GM23338 (cell line): ENCODE results near the gene PPFIBP1. TPM values are rescaled to one million over a fixed set of nuclear protein-coding genes. Genes with fewer than 3 reads are reported as not detected.

Experiments used
- ATAC-seq: fragments of 200-7000 bp; cut with Tn5 transposase; 3 replicates; pipeline ENCODE4 v1.9.1; 2020
- DNase-seq: peaks from one replicate; pipeline ENCODE4 v3.0.0-alpha.2; 2015; ENCODE audit warnings: low spot score
- H2AFZ ChIP-seq: fragments of 200-600 bp; sonication (generic); 2 replicates; pipeline ENCODE4 v1.8.0; 2016; ENCODE audit warnings: antibody characterized with exemption, mild to moderate bottlenecking, moderate library complexity
- H3F3A ChIP-seq: fragments of 200-600 bp; sonication (generic); replicated peaks from 2 replicates; pipeline ENCODE4 v1.8.0; 2017; ENCODE audit warnings: antibody characterized with exemption, mixed run types, low read depth
- H3K27ac ChIP-seq: fragments of 200-600 bp; sonication (generic); 2 replicates; pipeline ENCODE4 v1.6.1; 2016; ENCODE audit warnings: low read depth
- H3K27me3 ChIP-seq: fragments of 200-600 bp; sonication (generic); 2 replicates; pipeline ENCODE4 v1.8.0; 2016; ENCODE audit warnings: mild to moderate bottlenecking, mixed run types, moderate library complexity; ENCODE audit not compliant: insufficient read depth
- H3K36me3 ChIP-seq: fragments of 200-600 bp; sonication (generic); 2 replicates; pipeline ENCODE4 v1.8.0; 2016; ENCODE audit warnings: mild to moderate bottlenecking; ENCODE audit not compliant: insufficient read depth
- H3K4me1 ChIP-seq: fragments of 200-600 bp; sonication (generic); 2 replicates; pipeline ENCODE4 v1.8.0; 2016; ENCODE audit warnings: mild to moderate bottlenecking, moderate library complexity; ENCODE audit not compliant: insufficient read depth
- H3K4me2 ChIP-seq: fragments of 200-600 bp; sonication (generic); 2 replicates; pipeline ENCODE4 v1.7.1; 2017; ENCODE audit warnings: mixed run types
- H3K4me3 ChIP-seq: fragments of 200-600 bp; sonication (generic); 2 replicates; pipeline ENCODE4 v1.6.1; 2016; ENCODE audit warnings: mixed run types
- H3K79me2 ChIP-seq: fragments of 200-600 bp; sonication (generic); replicated peaks from 2 replicates; pipeline ENCODE4 v1.8.0; 2017; ENCODE audit warnings: mild to moderate bottlenecking; ENCODE audit not compliant: insufficient read depth
- H3K9me2 ChIP-seq: fragments of 200-600 bp; sonication (generic); 2 replicates; pipeline ENCODE4 v1.8.0; 2017; ENCODE audit not compliant: insufficient read depth
- H4K20me1 ChIP-seq: fragments of 200-600 bp; sonication (generic); replicated peaks from 2 replicates; pipeline ENCODE4 v1.8.0; 2017; ENCODE audit warnings: mild to moderate bottlenecking; ENCODE audit not compliant: insufficient read depth
- H3K27ac Mint-ChIP-seq: 2 replicates; pipeline ENCODE4 v1.8.0; 2020; ENCODE audit warnings: inconsistent platforms, mild to moderate bottlenecking, moderate library complexity, mixed read lengths
- H3K27me3 Mint-ChIP-seq: 3 replicates; pipeline ENCODE4 v1.8.0; 2022; ENCODE audit warnings: low read depth, mild to moderate bottlenecking, moderate library complexity, mixed read lengths, inconsistent platforms; ENCODE audit not compliant: insufficient read depth, poor library complexity
- H3K36me3 Mint-ChIP-seq: 3 replicates; pipeline ENCODE4 v1.8.0; 2021; ENCODE audit warnings: low read depth, mild to moderate bottlenecking, inconsistent platforms, moderate library complexity, mixed read lengths
- H3K4me1 Mint-ChIP-seq: 3 replicates; pipeline ENCODE4 v1.8.0; 2020; ENCODE audit warnings: mild to moderate bottlenecking, inconsistent platforms, mixed read lengths
- H3K4me3 Mint-ChIP-seq: 3 replicates; pipeline ENCODE4 v1.8.0; 2021; ENCODE audit warnings: moderate library complexity, mild to moderate bottlenecking, inconsistent platforms, mixed read lengths
- H3K9me3 Mint-ChIP-seq: 3 replicates; pipeline ENCODE4 v1.8.0; 2020; ENCODE audit warnings: moderate library complexity, mild to moderate bottlenecking, inconsistent platforms, mixed read lengths
- CREB1 ChIP-seq: fragments of 250-450 bp; sonication (Bioruptor Pico); IDR thresholded peaks from 2 replicates; pipeline ENCODE4 v1.5.0; 2020; ENCODE audit warnings: low read depth, mild to moderate bottlenecking, moderate library complexity
- EZH2 ChIP-seq: fragments of 200-600 bp; sonication (generic); IDR thresholded peaks from one replicate; pipeline ENCODE4 v1.8.0; 2017; ENCODE audit warnings: antibody characterized with exemption, mild to moderate bottlenecking, low read depth; ENCODE audit not compliant: unreplicated experiment
- JUNB ChIP-seq: IDR thresholded peaks from one replicate; pipeline ENCODE4 v1.6.1; 2016; ENCODE audit warnings: antibody characterized with exemption; ENCODE audit not compliant: unreplicated experiment
- NANOG ChIP-seq: IDR thresholded peaks from 2 replicates; pipeline ENCODE4 v1.6.1; 2016; ENCODE audit warnings: antibody characterized with exemption, borderline replicate concordance
- POLR2AphosphoS5 ChIP-seq: IDR thresholded peaks from 2 replicates; pipeline ENCODE4 v1.6.1; 2016; ENCODE audit warnings: antibody characterized with exemption, low read depth
- STAT1 ChIP-seq: IDR thresholded peaks from one replicate; pipeline ENCODE4 v1.6.1; 2016; ENCODE audit warnings: antibody characterized with exemption; ENCODE audit not compliant: unreplicated experiment
- ZNF331 ChIP-seq: fragments of 250-450 bp; sonication (Bioruptor Pico); IDR thresholded peaks from 2 replicates; pipeline ENCODE4 v1.5.0; 2020; ENCODE audit warnings: low read depth, mild to moderate bottlenecking, moderate library complexity
- polyA plus RNA-seq: library from polyadenylated mRNA; unstranded; fragments of >200 nt; fragmentation: Nextera tagmentation; extraction: Ambion mirVana; gene quantifications from 2 replicates; pipeline ENCODE4 v1.2.1, GENCODE V29; 2016
- total RNA-seq: library from RNA; depleted of rRNA; stranded (reverse); fragments of >200 nt; shearing (Covaris generic); gene quantifications from 2 replicates; pipeline ENCODE4 v1.2.3, GENCODE V29; 2014
- TF ChIP-seq, protein P1 (sequence below): fragments of 250-450 bp; sonication (Bioruptor Pico); IDR thresholded peaks from 2 replicates; pipeline ENCODE4 v1.5.0; 2020; ENCODE audit warnings: mild to moderate bottlenecking, moderate library complexity
- TF ChIP-seq, protein P2 (sequence below): IDR thresholded peaks from 2 replicates; pipeline ENCODE4 v1.6.1; 2016; ENCODE audit warnings: antibody characterized with exemption

The PPFIBP1 gene
- total and polyA plus RNA-seq, 2 experiments from 2014 or later, result 33.2 to 41.9 TPM

DNA sequence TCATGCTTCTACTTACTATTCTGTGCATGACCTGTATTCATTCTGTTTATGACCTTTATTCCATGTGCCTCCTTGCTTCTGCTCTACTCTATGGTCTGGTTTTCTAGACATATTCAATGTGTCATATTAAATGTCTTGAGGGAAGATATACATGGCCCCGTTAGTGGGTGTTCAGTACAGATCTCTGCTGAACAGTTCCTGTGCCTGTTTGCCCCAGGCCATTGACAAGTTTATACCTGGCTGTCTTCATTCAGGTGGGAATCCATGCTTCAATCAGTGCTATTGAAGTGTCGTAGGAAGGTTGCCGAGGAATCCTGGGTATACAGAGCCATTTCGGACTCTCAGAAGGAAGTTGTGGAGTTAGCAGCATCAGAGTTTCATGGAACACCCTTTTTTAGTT, 7.4 kb upstream of the PPFIBP1 start (continued):
- TF ChIP-seq, protein P1, sequence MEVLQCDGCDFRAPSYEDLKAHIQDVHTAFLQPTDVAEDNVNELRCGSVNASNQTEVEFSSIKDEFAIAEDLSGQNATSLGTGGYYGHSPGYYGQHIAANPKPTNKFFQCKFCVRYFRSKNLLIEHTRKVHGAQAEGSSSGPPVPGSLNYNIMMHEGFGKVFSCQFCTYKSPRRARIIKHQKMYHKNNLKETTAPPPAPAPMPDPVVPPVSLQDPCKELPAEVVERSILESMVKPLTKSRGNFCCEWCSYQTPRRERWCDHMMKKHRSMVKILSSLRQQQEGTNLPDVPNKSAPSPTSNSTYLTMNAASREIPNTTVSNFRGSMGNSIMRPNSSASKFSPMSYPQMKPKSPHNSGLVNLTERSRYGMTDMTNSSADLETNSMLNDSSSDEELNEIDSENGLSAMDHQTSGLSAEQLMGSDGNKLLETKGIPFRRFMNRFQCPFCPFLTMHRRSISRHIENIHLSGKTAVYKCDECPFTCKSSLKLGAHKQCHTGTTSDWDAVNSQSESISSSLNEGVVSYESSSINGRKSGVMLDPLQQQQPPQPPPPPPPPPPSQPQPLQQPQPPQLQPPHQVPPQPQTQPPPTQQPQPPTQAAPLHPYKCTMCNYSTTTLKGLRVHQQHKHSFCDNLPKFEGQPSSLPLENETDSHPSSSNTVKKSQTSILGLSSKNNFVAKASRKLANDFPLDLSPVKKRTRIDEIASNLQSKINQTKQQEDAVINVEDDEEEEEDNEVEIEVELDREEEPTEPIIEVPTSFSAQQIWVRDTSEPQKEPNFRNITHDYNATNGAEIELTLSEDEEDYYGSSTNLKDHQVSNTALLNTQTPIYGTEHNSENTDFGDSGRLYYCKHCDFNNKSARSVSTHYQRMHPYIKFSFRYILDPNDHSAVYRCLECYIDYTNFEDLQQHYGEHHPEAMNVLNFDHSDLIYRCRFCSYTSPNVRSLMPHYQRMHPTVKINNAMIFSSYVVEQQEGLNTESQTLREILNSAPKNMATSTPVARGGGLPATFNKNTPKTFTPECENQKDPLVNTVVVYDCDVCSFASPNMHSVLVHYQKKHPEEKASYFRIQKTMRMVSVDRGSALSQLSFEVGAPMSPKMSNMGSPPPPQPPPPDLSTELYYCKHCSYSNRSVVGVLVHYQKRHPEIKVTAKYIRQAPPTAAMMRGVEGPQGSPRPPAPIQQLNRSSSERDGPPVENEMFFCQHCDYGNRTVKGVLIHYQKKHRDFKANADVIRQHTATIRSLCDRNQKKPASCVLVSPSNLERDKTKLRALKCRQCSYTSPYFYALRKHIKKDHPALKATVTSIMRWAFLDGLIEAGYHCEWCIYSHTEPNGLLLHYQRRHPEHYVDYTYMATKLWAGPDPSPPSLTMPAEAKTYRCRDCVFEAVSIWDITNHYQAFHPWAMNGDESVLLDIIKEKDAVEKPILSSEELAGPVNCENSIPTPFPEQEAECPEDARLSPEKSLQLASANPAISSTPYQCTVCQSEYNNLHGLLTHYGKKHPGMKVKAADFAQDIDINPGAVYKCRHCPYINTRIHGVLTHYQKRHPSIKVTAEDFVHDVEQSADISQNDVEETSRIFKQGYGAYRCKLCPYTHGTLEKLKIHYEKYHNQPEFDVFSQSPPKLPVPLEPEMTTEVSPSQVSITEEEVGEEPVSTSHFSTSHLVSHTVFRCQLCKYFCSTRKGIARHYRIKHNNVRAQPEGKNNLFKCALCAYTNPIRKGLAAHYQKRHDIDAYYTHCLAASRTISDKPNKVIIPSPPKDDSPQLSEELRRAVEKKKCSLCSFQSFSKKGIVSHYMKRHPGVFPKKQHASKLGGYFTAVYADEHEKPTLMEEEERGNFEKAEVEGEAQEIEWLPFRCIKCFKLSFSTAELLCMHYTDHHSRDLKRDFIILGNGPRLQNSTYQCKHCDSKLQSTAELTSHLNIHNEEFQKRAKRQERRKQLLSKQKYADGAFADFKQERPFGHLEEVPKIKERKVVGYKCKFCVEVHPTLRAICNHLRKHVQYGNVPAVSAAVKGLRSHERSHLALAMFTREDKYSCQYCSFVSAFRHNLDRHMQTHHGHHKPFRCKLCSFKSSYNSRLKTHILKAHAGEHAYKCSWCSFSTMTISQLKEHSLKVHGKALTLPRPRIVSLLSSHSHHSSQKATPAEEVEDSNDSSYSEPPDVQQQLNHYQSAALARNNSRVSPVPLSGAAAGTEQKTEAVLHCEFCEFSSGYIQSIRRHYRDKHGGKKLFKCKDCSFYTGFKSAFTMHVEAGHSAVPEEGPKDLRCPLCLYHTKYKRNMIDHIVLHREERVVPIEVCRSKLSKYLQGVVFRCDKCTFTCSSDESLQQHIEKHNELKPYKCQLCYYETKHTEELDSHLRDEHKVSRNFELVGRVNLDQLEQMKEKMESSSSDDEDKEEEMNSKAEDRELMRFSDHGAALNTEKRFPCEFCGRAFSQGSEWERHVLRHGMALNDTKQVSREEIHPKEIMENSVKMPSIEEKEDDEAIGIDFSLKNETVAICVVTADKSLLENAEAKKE (CRISPR knock-in tag), result no peak
- TF ChIP-seq STAT1, result no peak

DNA sequence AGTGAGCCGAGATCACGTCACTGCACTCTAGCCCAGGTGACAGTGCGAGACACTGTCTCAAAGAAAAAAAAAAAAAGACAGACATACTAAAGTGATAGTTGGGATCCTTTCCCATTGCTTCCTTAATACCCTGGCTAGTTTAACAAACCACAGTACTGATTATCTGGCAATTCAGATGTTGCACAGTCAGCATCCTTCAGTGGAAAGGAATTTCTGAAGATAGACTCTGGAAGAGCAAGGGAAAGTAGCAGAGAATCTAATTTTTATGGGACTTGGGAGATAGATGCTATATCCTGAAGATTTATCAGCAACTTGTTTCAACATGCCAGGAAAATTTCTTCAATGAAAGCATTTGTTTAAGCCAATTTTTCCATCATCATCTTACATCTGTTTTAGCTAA, 6.5 kb upstream of the PPFIBP1 start:
- no peak overlapping the region for H3K4me3 Mint-ChIP-seq
- H3K9me3 Mint-ChIP-seq, result no peaks in the 10 kb centered on the region
- no peaks in the 10 kb centered on the region for H3K79me2 ChIP-seq
- no peaks in the 10 kb centered on the region for H4K20me1 ChIP-seq
- no peaks in the 10 kb centered on the region for H3K36me3 Mint-ChIP-seq
- peaks cover 23% of the 10 kb centered on the region for H3K4me1 ChIP-seq
- peaks cover 3% of the 10 kb centered on the region for H3K27me3 Mint-ChIP-seq
- DNase-seq (no peak), ATAC-seq (no peak)
- no peak overlapping the region for H3K4me3 ChIP-seq
- no peaks in the 10 kb centered on the region for H3K36me3 ChIP-seq
- no peak overlapping the region for H3K27ac Mint-ChIP-seq
- no peak overlapping the region for H3K4me2 ChIP-seq
- H3K9me2 ChIP-seq, result no peaks in the 10 kb centered on the region
- no peak overlapping the region for H2AFZ ChIP-seq
- H3F3A ChIP-seq, result no peaks in the 10 kb centered on the region
- no peak overlapping the region for H3K27ac ChIP-seq
- no peaks in the 10 kb centered on the region for H3K27me3 ChIP-seq
- peaks cover 24% of the 10 kb centered on the region for H3K4me1 Mint-ChIP-seq
- TF ChIP-seq, protein P2, sequence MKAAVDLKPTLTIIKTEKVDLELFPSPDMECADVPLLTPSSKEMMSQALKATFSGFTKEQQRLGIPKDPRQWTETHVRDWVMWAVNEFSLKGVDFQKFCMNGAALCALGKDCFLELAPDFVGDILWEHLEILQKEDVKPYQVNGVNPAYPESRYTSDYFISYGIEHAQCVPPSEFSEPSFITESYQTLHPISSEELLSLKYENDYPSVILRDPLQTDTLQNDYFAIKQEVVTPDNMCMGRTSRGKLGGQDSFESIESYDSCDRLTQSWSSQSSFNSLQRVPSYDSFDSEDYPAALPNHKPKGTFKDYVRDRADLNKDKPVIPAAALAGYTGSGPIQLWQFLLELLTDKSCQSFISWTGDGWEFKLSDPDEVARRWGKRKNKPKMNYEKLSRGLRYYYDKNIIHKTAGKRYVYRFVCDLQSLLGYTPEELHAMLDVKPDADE, result no peak
- TF ChIP-seq CREB1 (no peak), POLR2AphosphoS5 (no peak), EZH2 (no peak), NANOG (no peak), JUNB (no peak), STAT1 (no peak), ZNF331 (no peak)
- TF ChIP-seq, protein P1 (CRISPR knock-in tag), result no peak
